Thoracic aorta (tissue), 2 donors: Measurements from ENCODE around the gene DRD5. TPM values are rescaled to one million over a fixed set of nuclear protein-coding genes. Genes with fewer than 3 reads are reported as not detected.

Experiments
- ATAC-seq: fragments of 150-250 bp; one replicate; pipeline ENCODE4 v1.8.0; 2017; ENCODE audit warnings: low read depth; ENCODE audit not compliant: insufficient number of reproducible peaks, low FRiP score
- DNase-seq: peaks from one replicate; pipeline ENCODE4 v3.0.0-alpha.2; 2020; ENCODE audit warnings: low spot score
- H3K27ac ChIP-seq, 2 donors: fragments of 200-600 bp; sonication (generic); 1 replicate in 1 of 2; 2 replicates in 1 of 2; pipeline ENCODE4 v1.5.1; 2016; ENCODE audit warnings: mild to moderate bottlenecking in 2 of 2, moderate library complexity in 2 of 2
- H3K27me3 ChIP-seq: fragments of 200-600 bp; sonication (generic); replicated peaks from 2 replicates; pipeline ENCODE4 v1.6.0; 2016; ENCODE audit warnings: mild to moderate bottlenecking; ENCODE audit not compliant: insufficient read depth
- H3K36me3 ChIP-seq: fragments of 200-600 bp; sonication (generic); one replicate; pipeline ENCODE4 v1.5.1; 2016
- H3K4me1 ChIP-seq, 2 donors: fragments of 200-600 bp; sonication (generic); 1 replicate in 1 of 2; 2 replicates in 1 of 2; pipeline versions ENCODE4 v1.5.1 to v1.6.0; 2016; ENCODE audit warnings: low read depth in 2 of 2, mild to moderate bottlenecking in 1 of 2; ENCODE audit not compliant: control insufficient read depth in 1 of 2
- H3K4me3 ChIP-seq: fragments of 200-600 bp; sonication (generic); 2 replicates; pipeline ENCODE4 v1.5.1; 2016; ENCODE audit warnings: mild to moderate bottlenecking
- H3K9me3 ChIP-seq: fragments of 200-600 bp; sonication (generic); 2 replicates; pipeline ENCODE4 v1.5.1; 2016
- CTCF ChIP-seq: fragments of 200-600 bp; sonication (generic); IDR thresholded peaks from one replicate; pipeline ENCODE4 v1.5.1; 2019; ENCODE audit warnings: antibody characterized with exemption
- total RNA-seq, 2 donors: library from RNA; depleted of rRNA; stranded (reverse); fragments of >200 nt; gene quantifications; one replicate each; pipeline versions ENCODE4 v1.1.0 to v1.2.3, GENCODE V29; 2016

Gene DRD5
- total RNA-seq, 2 donors from 2014 or later, result not detected

- TF ChIP-seq CTCF, result no peak
- Histone ChIP-seq H3K27ac (no peak overlapping the region), H3K36me3 (no peaks in the 10 kb centered on the region), H3K4me1 (no peaks in the 10 kb centered on the region), H3K9me3 (no peaks in the 10 kb centered on the region), H3K4me3 (no peak overlapping the region), H3K27me3 (no peaks in the 10 kb centered on the region)
- DNase-seq, result no peak
- ATAC-seq, result no peak
These were observed 52.0 kb downstream of the DRD5 start for GRCh38 chr4:9833421-9833820.

Other genes starting within 250 kb of the DRD5 start
- 10 to 100 TPM in 1 of 2 donors, 1 to 10 TPM in 1; 9.1 to 17.5 TPM for gene SLC2A9, start 239.9 kb downstream of the DRD5 start, total RNA-seq